GM13977 (cell line): ENCODE results near the gene LEMD2.

Experiments used
- DNase-seq: peaks from one replicate; pipeline ENCODE4 v3.0.0; 2012; ENCODE audit warnings: low spot score
- in situ Hi-C: fragments of 300-500 bp; cut with MboI; formaldehyde crosslinking; loops from one replicate; pipeline ENCODE4 v1.12.0; 2022; ENCODE audit warnings: low sequenced_read_pairs, low pct_unique_long_range_greater_than_20kb, mixed read lengths, inconsistent platforms; ENCODE audit not compliant: unreplicated experiment
- TF ChIP-seq, protein P1 (sequence below): IDR thresholded peaks from 2 replicates; pipeline ENCODE4 v1.5.1; 2012; ENCODE audit warnings: mild to moderate bottlenecking, control low read depth; ENCODE audit not compliant: insufficient read depth; ENCODE audit errors: extremely low read depth, missing control alignments

LEMD2 gene

GRCh38 chr6:33766921-33767907 is 21.7 kb downstream of the LEMD2 start:
- no peak for DNase-seq
- in situ Hi-C loops = no loop called here
- TF ChIP-seq, protein P1, sequence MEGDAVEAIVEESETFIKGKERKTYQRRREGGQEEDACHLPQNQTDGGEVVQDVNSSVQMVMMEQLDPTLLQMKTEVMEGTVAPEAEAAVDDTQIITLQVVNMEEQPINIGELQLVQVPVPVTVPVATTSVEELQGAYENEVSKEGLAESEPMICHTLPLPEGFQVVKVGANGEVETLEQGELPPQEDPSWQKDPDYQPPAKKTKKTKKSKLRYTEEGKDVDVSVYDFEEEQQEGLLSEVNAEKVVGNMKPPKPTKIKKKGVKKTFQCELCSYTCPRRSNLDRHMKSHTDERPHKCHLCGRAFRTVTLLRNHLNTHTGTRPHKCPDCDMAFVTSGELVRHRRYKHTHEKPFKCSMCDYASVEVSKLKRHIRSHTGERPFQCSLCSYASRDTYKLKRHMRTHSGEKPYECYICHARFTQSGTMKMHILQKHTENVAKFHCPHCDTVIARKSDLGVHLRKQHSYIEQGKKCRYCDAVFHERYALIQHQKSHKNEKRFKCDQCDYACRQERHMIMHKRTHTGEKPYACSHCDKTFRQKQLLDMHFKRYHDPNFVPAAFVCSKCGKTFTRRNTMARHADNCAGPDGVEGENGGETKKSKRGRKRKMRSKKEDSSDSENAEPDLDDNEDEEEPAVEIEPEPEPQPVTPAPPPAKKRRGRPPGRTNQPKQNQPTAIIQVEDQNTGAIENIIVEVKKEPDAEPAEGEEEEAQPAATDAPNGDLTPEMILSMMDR = no peak

GRCh38 chr6:33765368-33765767 is 23.6 kb downstream of the LEMD2 start:
- TF ChIP-seq, protein P1 = no peak
- DNase-seq = no peak
- in situ Hi-C loops = no loop called here

DNA sequence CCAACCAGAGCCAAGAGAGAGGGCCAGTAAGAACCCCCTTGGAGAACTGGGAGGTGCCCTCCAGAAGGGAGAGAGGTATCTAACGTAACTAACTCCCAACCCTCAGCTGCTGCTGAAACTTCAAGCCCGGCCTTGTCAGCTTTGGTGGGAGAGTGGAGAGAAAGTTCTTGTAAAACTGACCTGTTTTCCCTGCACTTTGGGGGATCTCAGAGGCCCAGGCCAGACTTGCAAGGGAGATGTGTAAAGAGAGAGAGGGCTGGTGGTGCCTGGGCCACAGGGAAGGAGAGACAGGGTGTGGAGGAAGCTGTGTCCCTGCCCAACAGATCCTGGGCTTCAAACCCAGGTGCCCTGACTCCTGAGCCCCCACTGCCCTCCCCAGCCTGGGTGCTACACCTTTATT is 24.9 kb downstream of the LEMD2 start:
- no peak for DNase-seq
- TF ChIP-seq, protein P1 = no peak
- in situ Hi-C loops = no loop called here

- TF ChIP-seq, protein P1 = no peak
- DNase-seq = no peak
- in situ Hi-C loops = no loop called here
Observed at GRCh38 chr6:33763483-33763882, 25.4 kb downstream of the LEMD2 start.

DNA sequence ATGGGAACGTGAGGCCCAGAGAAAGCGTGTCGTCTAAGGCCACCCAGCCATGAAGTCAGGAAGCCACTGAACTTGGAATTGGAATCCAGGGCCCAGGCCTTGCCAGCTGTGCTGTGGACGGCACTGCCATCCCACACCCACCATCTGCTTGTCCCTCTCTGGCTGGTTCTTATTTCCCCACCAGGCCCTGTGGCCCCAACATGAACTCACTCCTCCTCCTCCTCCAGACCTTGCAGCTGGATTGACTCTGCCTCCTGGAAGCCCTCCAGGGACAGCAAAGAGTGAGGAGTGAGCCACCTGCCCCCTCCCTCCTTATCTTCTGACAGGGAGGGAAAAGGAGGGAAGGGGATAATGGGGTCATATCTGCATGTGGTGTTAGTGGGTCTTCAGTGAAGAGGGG is 26.2 kb downstream of the LEMD2 start:
- TF ChIP-seq, protein P1 = no peak
- no peak for DNase-seq
- in situ Hi-C loops = no loop called here

- in situ Hi-C loops = no loop called here
- TF ChIP-seq, protein P1 = peak; percentile 78
- DNase-seq = peak; percentile 66
Observed at GRCh38 chr6:33761922-33762629, 26.9 kb downstream of the LEMD2 start.
